Measurements from ENCODE around the gene TRA2A.
"Not testable (repeated sequence)": the region's sequence is repeated elsewhere in the genome, so short reads cannot be mapped to it uniquely, and the experiment has no call there.

TRA2A gene

DNA sequence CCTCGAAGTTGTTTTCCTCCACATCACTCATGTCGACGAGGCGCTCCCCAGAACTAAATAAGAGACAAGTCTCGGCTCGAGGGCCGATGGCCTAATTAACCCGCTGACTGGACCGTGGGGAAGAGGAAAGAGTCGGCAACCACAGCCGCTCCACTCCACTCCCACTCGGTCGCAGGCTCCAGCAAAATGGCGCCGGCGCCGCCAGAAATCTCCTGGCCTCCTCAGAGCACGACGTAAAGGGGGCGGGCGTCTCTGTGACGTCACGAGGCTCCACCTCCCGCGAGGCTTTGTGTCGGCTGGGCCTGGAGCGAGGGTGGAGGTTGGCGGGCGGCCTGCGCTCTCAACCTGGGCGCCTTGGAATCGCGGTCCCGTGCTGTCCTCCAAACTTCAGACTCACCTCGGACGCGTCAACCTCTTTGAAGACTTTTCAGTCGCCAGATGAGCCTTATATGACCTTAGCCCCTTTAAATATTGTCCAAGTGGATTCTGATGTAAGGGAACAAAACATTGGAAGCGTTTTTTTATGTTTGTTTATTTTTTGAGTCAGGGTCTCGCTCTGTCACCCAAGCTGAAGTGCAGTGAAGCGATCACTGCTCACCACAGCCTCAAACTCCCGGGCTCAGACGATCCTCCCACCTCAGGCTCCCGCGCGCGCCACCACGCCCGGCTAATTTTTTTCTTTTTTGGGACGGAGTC is at the start of gene TRA2A:
TRA2A (minus strand) TSS at position 188 of the 696 bp plus-strand sequence; CDS start at position 31, 157 bp downstream.
- FAIRE-seq (peak; percentile 91), DNase-seq (ENCODE audit: insufficient read length, low spot score) (peak; percentile 96)

DNA sequence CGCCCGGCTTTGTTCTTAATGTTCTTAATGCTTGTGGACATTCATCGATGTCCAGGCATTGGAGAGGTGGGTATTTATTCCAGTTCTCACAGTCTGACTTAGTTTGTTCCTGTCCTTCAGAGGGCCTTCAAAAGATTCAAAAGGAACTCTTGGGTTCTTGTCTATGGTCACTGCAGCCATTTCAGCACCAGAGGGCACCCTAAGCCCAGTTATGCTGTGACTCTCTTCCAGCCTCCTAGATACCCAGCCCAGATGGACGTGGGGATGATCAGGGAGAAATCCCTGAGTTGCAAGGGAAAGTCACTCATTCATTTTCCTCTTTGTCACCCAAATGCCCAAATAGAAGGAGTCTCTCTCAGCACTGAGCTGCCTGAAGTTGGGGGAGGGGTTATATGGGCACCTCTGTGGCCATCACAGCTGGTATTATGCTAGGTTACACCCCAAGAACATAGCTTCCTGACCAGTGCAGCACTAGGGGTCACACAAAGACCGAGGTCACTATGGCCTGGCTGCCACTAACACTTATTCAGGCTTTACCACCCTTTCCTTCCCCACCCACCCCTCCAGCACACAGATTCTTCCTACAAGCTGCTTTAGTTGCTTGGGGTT is 38.9 kb upstream of the TRA2A start:
- peak; percentile 82 for DNase-seq (ENCODE audit: insufficient read length, low spot score)
- peak; percentile 4 for FAIRE-seq

DNA sequence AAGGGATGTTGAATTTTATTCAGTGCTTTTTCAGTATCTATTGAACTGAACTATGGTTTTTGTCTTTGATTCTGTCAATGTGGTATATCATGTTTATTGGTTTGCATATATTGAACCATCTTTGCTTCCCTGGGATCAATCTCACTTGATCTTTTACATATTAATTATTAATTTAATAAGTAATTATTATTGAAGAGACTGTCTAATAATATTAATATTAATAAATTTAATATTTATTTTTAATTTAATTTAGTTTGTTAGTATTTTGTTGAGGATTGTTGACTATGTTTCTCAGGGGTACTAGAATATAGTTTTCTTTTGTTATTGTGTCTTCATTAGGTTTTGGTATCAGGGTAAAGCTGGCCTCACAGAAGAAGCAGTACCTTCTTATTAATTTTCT is 26.5 kb upstream of the TRA2A start:
- FAIRE-seq: no peak
- no peak for DNase-seq (ENCODE audit: insufficient read length, low spot score)

DNA sequence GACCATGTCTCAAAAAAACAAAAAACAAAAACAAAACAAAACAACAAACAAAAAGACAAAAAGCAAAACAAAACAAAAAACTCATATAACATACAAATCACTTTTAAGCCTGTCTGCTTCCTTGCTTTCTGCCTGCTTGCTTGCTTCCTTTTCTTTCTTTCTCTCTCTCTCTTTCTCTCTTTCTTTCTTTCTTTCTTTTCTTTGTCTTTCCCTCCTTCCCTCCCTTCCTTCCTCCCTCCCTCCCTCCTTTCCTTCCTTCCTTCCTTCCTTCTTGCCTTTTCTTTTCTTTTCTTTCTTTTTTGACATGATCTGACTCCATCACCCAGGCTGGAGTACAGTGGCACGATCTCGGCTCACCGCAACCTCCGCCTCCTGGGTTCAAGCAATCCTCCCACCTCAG is 15.9 kb upstream of the TRA2A start:
- DNase-seq (ENCODE audit: insufficient read length, low spot score): no peak
- FAIRE-seq: no peak

DNA sequence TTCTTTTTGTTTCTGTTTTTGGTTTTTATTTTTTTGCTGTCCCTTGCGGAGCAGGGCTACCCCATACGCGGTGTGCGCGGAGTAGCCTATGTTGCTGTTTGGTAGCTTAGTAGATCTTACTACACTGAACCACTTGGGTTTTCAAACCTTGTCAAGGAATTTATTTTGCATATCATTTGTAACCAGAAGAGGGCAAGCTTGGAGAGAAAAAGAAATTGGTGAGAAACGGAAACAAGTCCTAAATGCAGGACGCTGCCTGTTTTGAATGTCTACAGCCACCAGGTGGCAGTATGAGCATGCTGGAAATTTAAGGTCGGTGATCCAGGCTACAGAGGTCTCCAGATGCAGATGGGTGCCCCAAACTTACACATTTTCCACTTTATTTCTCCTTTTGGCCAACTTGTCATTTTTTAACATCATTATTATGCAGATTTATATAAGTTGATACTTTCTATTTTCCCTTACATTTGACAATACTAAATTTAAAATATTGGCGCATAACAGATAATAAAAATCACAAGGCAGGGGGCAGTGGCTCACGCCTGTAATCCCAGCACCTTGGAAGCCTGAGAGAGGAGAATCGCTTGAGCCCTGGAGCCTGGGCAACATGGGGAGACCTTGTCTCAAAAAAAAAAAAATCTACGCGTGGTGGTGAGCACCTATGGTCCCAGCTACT is 15.3 kb upstream of the TRA2A start:
- FAIRE-seq: peak; percentile 64
- DNase-seq (ENCODE audit: insufficient read length, low spot score): peak; percentile 89

DNA sequence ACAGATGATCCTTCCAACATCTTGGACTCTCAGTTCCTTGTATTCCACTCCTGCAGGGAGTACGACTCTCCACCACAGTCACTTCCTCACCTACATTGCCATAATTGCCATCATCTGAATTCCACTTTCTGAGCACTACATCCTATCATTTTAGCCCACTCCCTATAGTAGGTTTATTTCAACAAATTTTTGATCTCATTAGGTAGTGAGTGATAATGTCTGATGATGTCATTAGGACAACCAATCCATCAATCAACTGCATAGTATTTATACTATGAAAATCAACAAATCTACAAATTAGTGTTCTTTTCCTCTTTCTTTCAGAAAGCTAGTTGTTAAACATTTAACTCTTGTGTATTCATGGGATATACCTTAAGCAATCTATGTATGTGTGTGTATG is 13.7 kb upstream of the TRA2A start:
- FAIRE-seq: no peak
- DNase-seq (ENCODE audit: insufficient read length, low spot score): no peak

DNA sequence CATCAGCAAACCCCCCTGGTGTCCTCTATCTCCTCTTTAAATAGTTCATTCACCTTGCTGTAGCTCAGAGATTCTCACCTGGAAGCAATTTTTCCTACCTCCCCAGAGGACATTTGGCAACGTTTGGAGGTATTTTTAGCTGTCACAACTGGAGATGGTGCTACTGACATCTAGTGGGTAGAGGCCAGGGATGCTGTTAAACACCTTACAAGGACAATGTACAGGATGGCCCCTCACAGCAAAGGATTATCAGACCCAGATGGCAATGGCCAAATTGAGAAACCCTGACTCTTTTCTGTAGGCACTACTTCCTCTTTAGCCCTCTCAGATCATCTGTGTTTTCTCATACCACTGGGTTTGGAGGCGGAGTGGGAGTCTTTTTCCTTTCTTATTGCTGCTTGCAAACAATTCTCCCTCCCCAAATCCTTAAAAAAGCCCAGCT is 13.2 kb upstream of the TRA2A start:
- DNase-seq (ENCODE audit: insufficient read length, low spot score) (no peak), FAIRE-seq (peak; percentile 13)

DNA sequence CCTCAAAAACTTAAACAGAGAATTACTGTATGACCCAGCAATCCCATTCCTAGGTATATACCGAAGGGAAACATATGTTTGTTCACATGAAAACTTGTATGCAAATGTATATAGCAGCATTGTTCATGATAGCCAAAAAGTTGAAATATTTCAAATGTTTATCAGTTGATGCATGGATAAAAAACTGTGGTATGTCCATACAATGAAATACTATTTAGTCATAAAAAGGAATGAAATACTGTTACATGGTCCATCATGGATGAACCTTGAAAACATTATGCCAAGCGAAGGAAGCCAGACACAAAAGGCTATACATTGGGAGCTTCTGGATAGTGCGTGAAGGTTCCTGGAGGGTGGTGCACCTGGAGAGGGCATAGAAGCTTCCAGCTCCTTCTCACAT is 11.0 kb upstream of the TRA2A start:
- DNase-seq (ENCODE audit: insufficient read length, low spot score) (no peak), FAIRE-seq (no peak)

DNA sequence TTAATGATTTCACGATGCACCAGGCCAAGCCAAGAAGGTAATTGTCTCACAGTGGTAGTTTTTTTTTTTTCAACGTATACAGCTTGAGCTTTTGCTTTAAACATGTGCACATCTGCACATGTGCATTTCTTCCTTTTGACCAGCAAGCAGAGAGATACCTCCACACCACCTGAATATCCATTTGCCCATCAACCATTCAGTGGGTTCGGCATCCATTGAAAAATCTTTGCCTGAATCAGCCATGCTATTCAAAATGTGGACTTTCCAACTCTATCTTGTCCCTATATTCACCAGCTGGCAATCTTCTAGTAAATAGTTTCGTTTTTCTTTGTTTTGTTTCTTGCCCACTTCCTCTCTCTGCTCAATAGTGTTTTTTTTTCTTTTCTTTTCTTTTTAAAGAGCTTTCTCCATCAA is 7.7 kb upstream of the TRA2A start:
- DNase-seq (ENCODE audit: insufficient read length, low spot score) (no peak), FAIRE-seq (no peak)

DNA sequence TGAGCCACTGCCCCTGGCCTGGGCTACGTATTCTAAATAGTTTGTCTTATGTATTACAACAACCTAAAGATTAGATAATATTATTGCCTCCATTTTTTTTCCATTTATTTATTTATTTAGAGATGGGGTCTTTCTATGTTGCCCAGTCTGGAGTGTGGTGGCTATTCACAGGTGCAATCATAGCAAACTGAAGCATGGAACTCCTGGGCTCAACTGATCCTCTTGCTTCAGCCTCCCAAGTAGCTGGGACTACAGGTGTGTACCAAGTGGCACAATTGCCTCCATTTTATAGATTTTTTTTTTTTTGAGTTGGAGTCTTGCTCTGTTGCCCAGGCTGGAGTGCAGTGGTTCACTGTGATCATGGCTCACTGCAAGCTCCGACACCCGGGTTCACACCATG is 6.5 kb upstream of the TRA2A start:
- DNase-seq (ENCODE audit: insufficient read length, low spot score): no peak
- FAIRE-seq: no peak

DNA sequence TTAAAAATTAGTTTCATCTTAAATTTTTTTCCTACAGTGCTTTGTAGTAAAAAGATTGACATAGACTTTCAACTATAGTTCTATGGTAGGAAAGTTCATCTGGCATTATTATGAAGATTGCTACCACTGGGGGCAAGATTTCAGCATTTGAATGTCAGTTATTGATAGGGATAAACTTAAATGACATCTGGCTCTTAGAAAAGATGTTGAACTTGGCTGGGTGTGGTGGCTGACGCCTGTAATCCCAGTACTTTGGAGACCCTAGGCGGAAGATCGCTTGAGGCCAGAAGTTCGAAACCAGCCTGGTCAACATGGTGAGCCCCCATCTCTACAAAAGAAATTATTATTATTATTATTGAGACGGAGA is 1.4 kb upstream of the TRA2A start:
- no peak for FAIRE-seq
- DNase-seq (ENCODE audit: insufficient read length, low spot score): no peak

DNA sequence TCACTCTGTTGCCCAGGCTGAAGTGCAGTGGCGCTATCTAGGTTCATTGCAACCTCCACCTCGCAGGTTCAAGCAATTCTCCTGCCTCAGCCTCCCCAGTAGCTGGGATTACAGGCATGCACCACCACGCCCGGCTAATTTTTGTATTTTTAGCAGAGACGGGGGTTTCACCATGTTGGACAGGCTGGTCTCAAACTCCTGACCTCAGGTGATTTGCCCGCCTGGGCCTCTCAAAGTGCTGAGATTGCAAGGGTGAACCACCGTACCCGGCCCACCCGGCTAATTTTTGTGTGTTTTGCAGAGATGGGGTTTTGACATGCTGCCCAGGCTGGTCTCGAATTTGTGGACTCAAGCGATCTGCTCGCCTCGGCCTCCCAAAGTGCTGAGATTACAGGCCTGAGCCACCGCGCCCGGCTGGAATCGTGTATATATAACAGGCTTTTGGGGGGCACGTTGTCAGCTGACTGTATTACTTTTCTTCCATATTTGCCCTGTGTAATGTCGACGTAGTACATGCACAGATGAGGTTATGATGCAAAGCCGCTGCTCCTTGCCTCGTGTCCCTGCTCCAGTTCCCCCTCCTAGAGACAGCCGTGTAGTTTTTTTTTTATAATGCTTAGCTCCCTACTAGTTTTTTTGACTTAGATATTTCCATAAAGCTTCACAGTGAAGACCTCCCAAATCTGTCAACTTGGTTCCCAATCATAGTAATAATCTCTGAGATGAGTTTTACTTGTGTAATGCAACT is 883 bp upstream of the TRA2A start:
- FAIRE-seq: no peak

DNA sequence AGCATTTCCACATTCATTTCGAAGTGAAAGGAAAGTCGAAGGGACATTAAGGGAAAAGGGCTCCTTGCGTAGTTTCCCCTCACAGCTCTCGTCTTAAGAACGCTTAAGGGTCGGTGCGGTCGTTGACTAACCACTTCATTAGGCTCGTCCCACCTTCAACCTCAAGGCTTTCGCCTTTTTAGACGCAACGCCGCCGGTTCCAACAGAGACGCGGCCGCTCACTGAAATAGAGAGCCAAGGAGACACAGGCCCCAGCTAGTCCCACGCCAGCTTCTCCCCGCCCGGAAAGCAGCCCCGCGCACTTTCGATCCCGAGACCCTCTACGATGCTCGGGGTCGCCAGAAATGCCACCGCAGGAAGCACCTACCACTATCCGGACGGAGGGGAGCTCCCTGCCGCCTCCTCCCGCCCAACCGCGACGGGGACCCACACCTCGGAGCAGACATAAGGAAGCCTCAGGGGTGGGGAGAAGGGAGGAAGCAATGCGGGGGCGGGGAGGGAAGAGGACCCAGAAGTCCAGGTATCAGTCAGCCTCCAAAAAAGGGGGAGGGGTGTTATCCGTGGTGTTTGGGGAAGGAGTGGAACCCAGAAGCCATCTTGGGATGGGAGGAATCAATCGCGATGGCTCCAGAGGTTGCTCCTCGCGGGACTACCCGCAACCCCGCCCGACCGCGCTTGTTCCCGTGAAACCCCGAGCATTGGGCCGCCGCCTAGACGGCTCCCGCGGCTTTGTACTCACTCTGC is 559 bp downstream of the TRA2A start:
- peak; percentile 51 for DNase-seq (ENCODE audit: insufficient read length, low spot score)
- no peak for FAIRE-seq

More for the DNA sequence above, 883 bp upstream of the TRA2A start:
- no peak for DNase-seq (ENCODE audit: insufficient read length, low spot score)

DNA sequence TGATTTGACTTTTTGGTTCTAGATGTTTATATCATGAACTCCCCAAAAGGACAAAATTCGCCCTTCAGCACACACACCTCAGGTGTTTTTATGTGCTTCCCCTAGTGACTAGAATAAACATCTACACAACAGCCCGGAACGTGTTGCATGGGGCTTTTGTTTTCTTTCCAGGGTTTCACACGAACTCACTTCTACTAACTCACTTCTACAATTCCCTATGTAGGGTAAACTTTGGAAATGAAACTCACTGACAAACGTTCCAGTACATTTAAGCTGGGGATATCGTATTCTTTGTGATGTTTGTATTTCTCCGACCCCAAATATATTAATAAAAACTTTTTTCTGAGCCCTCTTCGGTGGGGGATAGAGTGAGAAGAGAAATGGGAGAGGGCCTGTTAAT is 1.4 kb downstream of the TRA2A start:
- FAIRE-seq (no peak), DNase-seq (ENCODE audit: insufficient read length, low spot score) (peak; percentile 34)

DNA sequence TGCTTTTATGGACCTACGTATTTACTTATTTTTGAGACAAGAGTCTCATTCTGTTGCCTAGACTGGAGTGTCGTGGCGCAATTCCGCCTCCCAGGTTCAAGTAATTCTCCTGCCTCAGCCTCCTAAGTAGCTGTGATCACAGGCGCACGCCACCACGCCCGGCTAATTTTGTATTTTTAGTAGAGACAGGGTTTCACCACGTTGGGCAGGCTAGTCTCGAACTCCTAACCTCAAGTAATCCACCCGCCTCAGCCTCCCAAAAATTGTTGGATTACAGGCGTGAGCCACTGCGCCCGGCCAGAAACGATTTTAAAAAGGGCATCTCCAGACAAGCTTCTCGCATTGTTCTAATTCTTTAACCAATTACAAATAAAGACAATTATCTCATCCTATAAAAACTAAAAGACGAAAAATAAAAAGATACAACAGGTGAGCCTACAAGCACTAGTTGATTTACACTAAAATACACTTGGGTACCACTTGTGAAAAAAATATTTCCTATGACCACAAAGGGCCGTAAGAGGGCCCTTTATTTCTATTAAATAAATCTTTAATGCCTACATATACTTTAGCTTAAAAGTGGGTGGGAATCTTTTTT is 2.4 kb downstream of the TRA2A start:
- FAIRE-seq (no peak), DNase-seq (ENCODE audit: insufficient read length, low spot score) (no peak)

DNA sequence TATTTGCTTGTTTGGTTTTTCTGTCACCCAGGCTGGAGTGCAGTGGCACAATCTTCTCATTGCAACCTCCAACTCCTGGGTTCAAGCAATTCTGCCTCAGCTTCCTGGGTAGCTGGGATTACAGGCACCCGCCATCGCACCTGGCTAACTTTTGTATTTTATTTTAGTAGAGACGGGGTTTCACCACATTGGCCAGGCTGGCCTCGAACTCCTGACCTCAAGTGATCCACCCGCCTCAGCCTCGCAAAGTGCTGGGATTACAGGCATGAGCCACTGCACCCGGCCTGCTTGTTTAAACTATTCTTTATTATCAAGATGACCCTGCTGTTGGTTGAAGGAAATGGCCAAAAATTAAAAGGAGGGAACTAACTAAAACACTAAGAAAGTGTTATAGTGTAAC is 6.2 kb downstream of the TRA2A start:
- DNase-seq (ENCODE audit: insufficient read length, low spot score); FAIRE-seq: not testable (repeated sequence)

DNA sequence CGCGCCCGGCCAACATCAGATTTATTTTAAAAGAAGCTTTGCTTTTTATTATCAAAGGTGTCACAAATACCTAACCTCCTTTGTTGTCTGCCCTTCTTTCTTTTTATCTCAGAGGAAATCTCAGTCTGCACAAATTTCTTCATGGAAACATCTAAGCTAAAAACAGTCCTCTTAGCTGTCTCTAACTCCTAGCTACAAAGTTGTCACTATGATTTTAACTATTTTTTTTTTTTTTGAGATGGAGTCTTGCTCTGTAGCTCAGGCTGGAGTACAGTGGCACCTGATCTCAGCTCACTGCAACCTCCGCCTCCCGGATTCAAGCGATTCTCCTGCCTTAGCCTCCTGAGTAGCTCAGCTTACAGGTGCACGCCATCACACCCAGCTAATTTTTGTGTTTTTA is 7.3 kb downstream of the TRA2A start:
- FAIRE-seq (no peak), DNase-seq (ENCODE audit: insufficient read length, low spot score) (no peak)

DNA sequence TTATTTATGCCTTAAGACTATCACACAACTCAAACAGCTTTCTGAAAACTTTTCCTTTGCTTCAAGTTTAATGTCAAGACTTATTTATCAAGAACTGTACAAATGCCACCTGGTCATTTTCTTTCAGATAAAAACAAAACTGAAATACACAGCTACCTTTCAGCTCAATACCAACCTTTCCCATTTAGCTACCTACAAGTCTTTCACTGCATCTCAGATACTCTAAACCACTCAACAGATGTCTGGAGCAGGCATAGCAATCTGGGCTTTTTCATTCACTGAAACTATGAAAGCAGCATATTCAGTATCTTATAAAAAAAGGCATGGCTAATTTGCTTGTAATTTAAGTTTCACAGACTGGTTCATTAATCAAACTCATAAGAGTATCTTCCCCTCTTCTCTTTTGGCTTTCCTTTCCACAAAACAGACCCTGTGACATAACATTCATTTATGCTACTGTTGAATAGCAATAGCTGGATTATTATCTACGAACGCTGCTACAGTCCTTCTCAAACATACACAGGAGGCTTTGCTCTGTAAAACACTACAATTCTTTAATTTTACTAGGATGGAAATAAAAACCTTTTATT is 8.2 kb downstream of the TRA2A start:
- DNase-seq (ENCODE audit: insufficient read length, low spot score): no peak
- no peak for FAIRE-seq

DNA sequence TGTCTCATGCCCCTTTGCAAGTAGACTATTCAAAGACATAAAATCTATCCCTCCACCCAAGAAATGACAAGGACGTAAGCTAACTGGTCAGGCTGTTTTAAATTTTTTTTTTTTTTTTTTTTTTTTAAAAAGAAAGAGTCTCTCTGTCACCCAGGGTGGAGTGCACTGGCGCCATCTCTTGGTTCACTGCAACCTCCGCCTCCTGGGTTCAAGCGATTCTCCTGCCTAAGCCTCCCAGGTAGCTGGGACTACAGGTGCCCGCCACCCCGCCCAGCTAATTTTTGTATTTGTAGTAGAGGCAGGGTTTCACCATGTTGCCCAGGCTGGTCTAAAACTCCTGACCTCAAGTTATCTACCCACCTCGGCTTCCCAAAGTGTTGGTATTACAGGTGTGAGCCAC is 11.2 kb downstream of the TRA2A start:
- FAIRE-seq: no peak

DNA sequence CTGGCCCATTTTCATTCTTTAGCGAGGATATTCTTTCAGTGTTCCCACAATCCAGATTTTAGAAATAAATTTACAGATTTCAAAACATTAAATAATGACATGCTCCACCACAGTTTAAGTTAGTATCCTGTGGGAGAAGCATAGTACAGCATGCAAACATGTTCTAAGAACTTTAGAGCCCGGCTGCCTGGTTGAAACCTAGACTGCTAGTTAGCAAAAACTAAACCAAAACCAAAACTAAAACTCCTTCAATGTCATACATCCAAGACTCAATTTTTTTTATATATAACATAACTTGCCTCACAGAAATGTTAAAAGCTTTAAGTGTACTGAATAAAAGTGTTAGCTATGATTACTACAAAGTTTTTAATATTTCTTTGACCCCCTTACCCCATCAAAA is 17.0 kb downstream of the TRA2A start:
- DNase-seq (ENCODE audit: insufficient read length, low spot score): no peak
- FAIRE-seq: no peak

More for the DNA sequence above, 11.2 kb downstream of the TRA2A start:
- DNase-seq (ENCODE audit: insufficient read length, low spot score): no peak
